ENCODE data around the gene NFKB2.

NFKB2 gene

GRCh38 chr10:102424916-102425315 is 29.4 kb downstream of the NFKB2 start:
- DNase-seq, result no peak

- no peak for DNase-seq
These were observed 29.9 kb downstream of the NFKB2 start for GRCh38 chr10:102425444-102425843.

- no peak for DNase-seq
These were observed 31.3 kb downstream of the NFKB2 start for GRCh38 chr10:102426803-102427287.

GRCh38 chr10:102429468-102429867 is 34.0 kb downstream of the NFKB2 start:
- DNase-seq, result no peak

GRCh38 chr10:102431452-102432124 is 36.1 kb downstream of the NFKB2 start:
- peak; percentile 41 for DNase-seq

- DNase-seq, result peak; percentile 92
These were observed 36.9 kb downstream of the NFKB2 start, which contains the start of gene CUEDC2 for GRCh38 chr10:102432162-102432950. Gene CUEDC2 (minus strand): TSS chr10:102432574. CDS start chr10:102425188, 7,386 bp downstream.

- no peak for DNase-seq
These were observed 38.1 kb downstream of the NFKB2 start for GRCh38 chr10:102433619-102434046.

- DNase-seq, result no peak
These were observed 39.1 kb downstream of the NFKB2 start for GRCh38 chr10:102434394-102435132.

- no peak for DNase-seq
These were observed 39.6 kb downstream of the NFKB2 start for GRCh38 chr10:102435133-102435497.

GRCh38 chr10:102435529-102436233 is 40.2 kb downstream of the NFKB2 start:
- DNase-seq, result no peak

GRCh38 chr10:102436312-102436711 is 40.8 kb downstream of the NFKB2 start:
- no peak for DNase-seq

GRCh38 chr10:102437515-102437914 is 42.0 kb downstream of the NFKB2 start:
- no peak for DNase-seq

- no peak for DNase-seq
These were observed 42.9 kb downstream of the NFKB2 start for GRCh38 chr10:102438374-102438773.

- DNase-seq, result no peak
These were observed 49.3 kb downstream of the NFKB2 start for GRCh38 chr10:102444851-102445250.

GRCh38 chr10:102449321-102450123 is 54.0 kb downstream of the NFKB2 start:
- DNase-seq, result peak; percentile 85

- DNase-seq, result no peak
These were observed 54.5 kb downstream of the NFKB2 start for GRCh38 chr10:102450124-102450373.

- DNase-seq, result peak; percentile 74
These were observed 55.0 kb downstream of the NFKB2 start for GRCh38 chr10:102450374-102451104.

- DNase-seq, result peak; percentile 15
These were observed 55.8 kb downstream of the NFKB2 start, which contains the start of gene C10orf95 for GRCh38 chr10:102451105-102451969. Gene C10orf95 (minus strand): TSS chr10:102451543. CDS start chr10:102451093, 450 bp downstream.

Data from NCI-H510A treated with DMSO at 0.1 percent for 48 hours (cell line).